ENCODE results near the gene SLC9C2.
A peak's percentile ranks its signal among the peaks of the same experiment; 100 is the strongest.
"Not testable (repeated sequence)": the region's sequence is repeated elsewhere in the genome, so short reads cannot be mapped to it uniquely, and the experiment has no call there.

SLC9C2 gene

DNA sequence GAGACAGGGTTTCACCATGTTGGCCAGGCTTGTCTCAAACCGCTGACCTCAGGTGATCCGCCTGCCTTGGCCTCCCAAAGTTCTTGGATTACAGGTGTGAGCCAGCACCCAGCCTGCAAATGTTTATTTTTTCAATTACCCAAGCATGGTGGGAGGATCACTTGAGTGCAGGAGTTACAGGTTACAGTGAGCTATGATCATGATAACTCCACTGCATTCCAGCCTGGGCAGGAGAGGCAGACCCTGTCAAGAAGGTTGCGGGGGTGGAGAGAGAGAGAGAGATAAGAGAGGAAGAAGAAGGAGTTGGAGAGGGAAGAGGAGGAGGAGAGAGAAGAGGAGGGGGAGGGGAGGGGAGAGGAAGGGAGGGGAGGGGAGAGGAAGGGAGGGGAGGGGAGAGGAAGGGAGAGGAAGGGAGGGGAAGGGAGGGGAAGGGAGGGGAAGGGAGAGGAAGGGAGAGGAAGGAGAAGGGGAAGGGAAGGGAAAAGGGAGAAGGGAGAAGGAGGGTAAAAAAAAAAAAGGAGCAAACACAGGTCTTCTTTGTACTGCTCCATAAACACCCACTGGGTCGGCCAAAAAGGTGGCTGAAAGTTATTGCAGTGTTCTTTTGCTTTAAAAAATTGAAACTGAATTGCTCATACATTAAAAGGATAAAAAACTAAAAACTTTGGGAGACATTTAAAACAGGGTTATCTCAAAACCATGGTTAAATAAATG is 5.8 kb upstream of the SLC9C2 start:
- DNase-seq (ENCODE audit: insufficient read length, low spot score): no peak
- TF ChIP-seq POLR2A (IDR thresholded peaks at IDR 0.05; ENCODE audit: low read depth, low read length): no peak
- no peak for FAIRE-seq

DNA sequence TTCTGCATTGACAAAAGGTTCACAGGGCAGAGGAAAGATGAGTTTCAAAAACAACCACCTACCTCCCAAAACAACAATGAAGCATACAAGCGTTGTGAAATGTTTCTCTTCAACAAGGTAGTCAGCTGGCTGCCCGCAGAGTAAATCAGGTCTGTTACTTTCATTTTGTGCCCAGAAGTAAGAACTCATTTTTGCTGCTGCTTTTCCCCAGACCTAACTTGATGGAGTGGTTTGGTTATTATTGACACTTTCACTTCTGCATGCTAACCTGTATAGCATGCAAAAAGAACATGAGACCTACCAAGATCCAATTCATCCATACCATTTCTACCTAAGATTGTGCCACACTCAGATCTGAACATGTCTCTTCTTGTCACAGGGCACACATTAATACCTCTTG is 1.3 kb downstream of the SLC9C2 start:
- no peak for FAIRE-seq
- no peak for DNase-seq (ENCODE audit: insufficient read length, low spot score)
- TF ChIP-seq POLR2A (IDR thresholded peaks at IDR 0.05; ENCODE audit: low read depth, low read length): no peak

DNA sequence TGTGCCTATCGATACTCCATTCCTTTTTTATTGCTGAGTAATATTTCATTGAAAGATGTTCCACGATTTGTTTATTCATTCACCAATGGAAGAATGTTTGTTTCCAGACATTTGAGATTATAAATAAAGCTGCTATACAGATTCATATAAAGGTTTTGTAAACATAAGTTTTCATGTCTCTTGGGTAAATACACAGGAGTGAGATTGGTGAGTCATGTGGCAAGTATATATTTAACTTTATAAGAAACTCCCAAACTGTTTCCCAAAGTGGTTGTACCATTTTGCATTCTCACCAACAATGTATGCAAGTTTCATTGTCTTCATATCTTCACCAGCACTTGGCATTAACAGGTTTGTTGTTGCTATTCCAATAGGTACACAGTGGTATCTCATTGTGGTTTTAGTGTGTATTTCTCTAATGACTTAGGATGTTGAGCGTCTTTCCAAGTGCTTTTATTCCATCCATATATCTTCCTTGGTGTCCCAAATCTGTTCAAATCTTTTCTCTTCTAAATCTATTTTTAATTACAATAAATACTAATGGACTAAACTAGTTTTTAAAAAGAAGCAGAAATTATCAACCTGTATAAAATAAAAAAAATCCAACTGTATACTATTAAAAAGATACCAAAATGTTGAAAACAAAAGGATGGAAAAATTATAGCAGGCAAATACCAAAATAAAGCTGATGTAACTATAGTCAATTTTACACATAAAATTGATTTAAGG is 6.6 kb downstream of the SLC9C2 start:
- FAIRE-seq (no peak), DNase-seq (ENCODE audit: insufficient read length, low spot score) (no peak)
- TF ChIP-seq POLR2A (IDR thresholded peaks at IDR 0.05; ENCODE audit: low read depth, low read length): no peak

DNA sequence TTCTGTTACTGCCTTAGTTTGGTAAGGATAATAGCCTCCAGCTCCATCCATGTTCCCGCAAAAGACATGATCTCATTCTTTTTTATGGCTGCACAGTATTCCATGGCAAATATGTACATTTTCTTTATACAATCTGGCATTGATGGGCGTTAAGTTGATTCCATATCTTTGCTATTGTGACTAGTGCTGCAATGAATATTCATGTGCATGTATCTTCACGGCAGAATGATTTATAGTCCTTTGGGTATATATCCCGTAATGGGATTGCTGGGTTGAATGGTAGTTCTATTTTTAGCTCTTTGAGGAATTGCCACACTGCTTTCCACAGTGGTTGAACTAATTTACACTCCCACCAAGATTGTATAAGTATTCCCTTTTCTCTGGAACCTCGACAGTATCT is 11.7 kb downstream of the SLC9C2 start:
- FAIRE-seq; DNase-seq (ENCODE audit: insufficient read length, low spot score): not testable (repeated sequence)

DNA sequence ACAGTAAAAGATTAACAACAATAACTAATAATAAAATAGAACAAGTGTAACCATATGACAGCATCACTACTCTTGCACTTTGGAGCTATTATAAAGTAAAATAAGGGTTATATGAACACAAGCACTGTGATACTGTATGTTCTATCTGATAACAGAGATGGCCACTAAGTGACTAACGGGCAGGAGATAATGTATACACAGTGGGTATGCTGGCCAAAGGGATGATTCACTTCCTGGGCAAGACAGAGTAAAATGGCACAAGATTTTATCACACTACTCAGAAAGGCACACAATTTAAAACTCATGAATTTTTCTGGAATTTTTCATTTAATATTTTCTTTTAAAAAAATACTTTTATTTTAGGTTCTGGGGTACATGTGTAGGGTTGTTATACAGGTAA is 12.3 kb downstream of the SLC9C2 start:
- DNase-seq (ENCODE audit: insufficient read length, low spot score) (peak; percentile 9), FAIRE-seq (peak; percentile 97)
- TF ChIP-seq POLR2A (IDR thresholded peaks at IDR 0.05; ENCODE audit: low read depth, low read length): no peak

DNA sequence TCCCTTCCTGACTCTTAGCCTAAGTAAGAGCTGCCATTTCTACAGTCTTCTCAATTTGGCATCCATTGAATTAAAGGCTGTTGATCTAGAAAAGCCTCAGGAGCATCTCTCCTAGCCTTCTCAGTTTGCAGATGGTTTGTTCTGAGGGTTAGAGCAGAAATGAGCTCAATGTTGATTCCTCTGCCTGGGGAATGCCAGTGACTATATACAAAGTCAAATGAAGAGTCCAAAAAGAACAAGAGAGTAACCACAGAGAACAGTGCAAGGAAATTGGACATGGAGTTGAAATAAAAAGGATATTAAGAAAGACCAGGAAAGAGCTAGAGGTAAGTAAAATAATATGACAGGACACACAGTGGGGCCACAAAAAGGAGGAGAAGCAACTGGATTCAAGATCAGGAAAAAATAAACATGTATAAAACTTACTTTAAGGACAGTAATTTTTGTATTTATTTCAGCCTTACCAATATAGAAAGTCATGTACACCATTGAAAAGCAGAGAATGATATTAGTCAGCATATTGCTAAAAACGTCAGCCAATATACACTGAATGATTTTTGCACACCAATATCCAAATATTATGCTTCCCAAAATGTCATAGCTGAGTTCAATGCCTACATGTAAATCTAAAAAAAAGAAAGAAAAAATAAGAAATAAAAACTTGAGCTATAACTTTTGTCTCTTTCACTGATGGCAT is 21.3 kb downstream of the SLC9C2 start:
- DNase-seq (ENCODE audit: insufficient read length, low spot score) (no peak), FAIRE-seq (no peak)
- no peak for TF ChIP-seq POLR2A (IDR thresholded peaks at IDR 0.05; ENCODE audit: low read depth, low read length)

DNA sequence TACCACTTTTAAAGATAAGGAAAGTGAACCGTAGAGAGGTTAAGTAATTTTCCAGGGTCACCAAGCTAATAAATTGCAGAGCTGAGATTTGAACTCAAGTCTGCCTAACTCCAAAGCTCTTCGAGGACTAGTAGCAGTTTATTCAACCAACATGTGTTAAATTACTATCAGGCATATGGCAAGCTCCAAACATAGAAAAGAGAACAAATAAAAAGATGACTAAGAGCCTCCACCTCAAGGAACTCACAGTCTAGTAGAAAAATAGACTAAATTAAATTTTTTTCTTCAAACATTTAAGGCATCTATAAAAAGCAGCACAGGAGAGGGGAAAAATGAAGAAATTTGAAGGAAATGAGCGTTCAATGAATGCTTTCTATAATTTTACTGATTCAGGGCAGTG is 22.2 kb downstream of the SLC9C2 start:
- TF ChIP-seq POLR2A (IDR thresholded peaks at IDR 0.05; ENCODE audit: low read depth, low read length): no peak
- FAIRE-seq (no peak), DNase-seq (ENCODE audit: insufficient read length, low spot score) (no peak)

DNA sequence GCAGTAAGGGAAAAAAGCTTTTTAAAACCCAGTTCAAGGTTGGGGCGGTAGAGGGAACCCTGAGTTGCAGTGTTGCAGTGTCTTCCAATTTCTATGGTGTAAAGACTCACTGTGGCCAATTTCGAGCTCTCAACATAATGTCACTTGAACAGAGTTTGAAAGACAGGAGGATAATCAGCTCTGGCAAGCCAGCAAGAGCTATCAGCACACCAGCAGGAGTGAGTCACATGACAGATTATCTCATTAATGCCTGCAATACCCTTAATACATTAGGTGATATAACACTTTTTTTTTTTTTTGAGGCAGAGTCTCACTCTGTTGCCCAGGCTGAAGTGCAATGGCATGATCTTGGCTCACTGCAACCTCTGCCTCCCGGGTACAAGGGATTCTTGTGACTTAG is 22.8 kb downstream of the SLC9C2 start:
- TF ChIP-seq POLR2A (IDR thresholded peaks at IDR 0.05; ENCODE audit: low read depth, low read length): no peak
- FAIRE-seq (no peak), DNase-seq (ENCODE audit: insufficient read length, low spot score) (no peak)

DNA sequence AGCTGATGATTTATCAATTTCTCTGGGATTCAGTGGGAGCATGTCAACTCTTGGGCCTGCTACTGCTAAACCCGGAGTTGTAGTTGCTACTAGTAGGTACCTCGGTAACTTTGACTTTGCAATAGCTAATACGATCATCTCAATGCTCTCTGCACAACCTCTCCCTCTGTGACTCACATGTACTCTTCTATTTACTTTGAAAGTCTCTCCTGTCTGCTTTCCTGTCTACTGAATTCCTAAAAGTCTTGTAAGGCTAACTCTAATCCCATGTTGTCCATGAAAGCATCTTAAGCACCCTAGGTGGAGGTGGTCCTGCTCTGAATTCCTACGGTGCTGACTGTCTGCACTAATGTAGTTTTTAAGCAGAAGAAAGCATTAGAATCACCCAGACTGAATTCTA is 29.3 kb downstream of the SLC9C2 start:
- no peak for TF ChIP-seq POLR2A (IDR thresholded peaks at IDR 0.05; ENCODE audit: low read depth, low read length)
- FAIRE-seq: no peak
- no peak for DNase-seq (ENCODE audit: insufficient read length, low spot score)

DNA sequence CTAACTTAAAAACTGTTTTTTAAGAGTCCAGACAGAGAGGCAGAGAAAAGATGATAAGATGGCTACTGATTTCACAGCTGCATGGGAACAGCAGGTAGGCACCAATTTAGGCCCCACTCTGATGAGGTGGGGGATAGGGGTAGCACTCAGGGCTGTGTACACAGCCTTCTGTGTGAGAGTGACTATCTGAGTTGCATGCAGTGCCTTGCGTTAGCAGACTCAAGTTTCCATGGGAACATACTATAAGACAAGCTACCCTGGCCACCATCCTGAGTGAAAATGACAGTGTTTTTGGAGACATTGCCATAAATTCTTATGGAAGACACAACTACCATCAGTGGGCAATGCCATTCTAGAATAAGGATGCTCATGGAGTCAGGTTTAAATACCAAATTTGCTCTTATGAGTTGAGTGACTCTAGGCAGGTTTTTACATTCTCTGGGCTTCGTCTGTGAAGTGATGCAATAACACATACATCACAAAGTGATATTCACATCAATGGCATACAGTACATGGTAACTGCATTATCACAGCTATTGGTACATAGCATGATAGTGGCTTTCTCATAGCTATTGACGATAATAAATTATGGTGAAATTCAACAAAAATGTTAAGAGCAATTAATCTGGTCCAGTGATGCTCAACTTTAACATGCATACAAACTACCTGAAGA is 30.5 kb downstream of the SLC9C2 start:
- no peak for DNase-seq (ENCODE audit: insufficient read length, low spot score)
- TF ChIP-seq POLR2A (IDR thresholded peaks at IDR 0.05; ENCODE audit: low read depth, low read length): no peak
- no peak for FAIRE-seq

DNA sequence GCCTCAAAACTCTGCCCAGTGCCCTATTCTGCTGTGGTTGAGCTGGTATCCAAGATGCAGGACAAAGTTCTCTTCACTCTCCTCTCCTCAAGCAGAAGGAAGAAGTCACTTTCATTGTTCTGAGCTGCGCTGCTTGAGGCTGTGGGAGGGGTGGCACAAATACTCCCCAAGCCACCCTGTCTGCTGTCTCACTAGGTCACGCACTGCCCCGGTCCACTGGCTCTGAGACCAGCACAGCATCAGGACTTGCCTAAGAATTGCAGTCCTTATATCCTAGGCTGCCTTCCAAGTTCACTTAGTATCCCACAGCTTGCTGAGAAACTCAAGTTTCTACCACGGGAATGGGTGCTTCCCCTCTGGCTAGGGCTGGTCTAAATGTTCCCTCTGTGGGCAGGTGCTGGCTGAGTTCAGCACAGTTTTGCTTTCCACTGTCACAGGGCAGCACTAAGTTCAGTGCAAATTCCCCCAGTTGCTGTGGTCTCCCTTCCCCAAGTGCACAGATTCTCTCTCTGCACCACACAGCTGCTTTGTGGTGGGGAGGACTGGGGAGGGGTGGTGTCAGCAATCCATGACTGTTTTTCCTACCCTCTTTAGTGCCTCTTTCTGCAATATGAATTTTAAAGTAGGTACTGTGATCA is 32.4 kb downstream of the SLC9C2 start:
- no peak for TF ChIP-seq POLR2A (IDR thresholded peaks at IDR 0.05; ENCODE audit: low read depth, low read length)
- DNase-seq (ENCODE audit: insufficient read length, low spot score) (no peak), FAIRE-seq (no peak)

DNA sequence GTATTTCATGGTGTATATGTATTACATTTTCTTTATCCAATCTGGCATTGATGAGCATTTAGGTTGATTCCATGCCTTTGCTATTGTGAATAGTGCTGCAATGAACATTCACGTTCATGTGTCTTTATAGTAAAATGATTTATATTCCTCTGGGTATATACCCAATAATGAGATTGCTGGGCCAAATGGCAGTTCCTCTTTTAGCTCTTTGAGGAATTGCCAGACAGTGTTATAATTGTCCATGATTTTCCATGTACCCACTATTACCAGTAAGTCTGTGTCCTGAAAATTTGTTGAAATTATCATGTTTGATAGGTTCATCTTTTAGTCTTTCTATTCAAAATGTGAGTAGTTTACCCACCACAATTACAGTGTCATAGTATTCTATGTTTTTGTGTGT is 34.4 kb downstream of the SLC9C2 start:
- DNase-seq (ENCODE audit: insufficient read length, low spot score) (no peak), FAIRE-seq (no peak)
- TF ChIP-seq POLR2A (IDR thresholded peaks at IDR 0.05; ENCODE audit: low read depth, low read length): no peak

DNA sequence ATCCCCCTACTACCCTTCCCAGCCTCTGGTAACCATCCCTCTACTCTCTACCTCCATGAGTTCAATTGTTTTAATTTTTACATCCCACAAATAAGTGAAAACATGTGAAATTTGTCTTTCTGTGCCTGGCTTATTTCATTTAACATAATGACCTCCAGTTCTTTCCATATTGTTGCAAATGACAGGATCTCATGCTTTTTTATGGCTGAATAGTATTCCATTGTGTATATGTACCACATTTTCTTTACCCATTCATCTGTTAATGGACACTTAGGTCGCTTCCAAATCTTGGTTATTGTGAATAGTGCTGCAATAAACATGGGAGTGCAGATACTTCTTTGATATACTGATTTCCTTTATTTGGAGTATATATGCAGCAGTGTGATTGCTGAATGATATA is 39.0 kb downstream of the SLC9C2 start:
- not testable (repeated sequence) for DNase-seq (ENCODE audit: insufficient read length, low spot score); FAIRE-seq

DNA sequence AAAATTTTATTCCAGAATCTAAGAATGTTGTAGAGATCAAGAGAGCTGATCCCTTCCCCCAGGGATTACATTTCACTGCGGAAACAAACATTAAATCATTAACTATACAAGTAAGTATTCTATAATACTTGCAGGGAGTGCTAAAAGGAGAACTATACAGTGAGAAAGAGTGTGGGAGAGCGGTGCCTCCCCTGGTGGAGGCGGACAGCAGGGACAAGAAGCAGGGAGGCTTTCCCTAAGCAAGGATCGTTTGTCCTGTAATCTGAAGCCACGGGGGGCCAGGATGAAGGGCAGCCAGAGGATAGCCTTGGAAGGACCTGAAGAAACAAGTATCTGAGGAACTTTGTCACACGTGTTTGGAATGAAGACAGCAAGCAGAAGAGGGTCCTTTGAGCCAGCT is 40.1 kb downstream of the SLC9C2 start:
- TF ChIP-seq POLR2A (IDR thresholded peaks at IDR 0.05; ENCODE audit: low read depth, low read length): no peak
- no peak for DNase-seq (ENCODE audit: insufficient read length, low spot score)
- no peak for FAIRE-seq
